K562 (cell line): ENCODE measurements around the gene DPY19L3. TPM values are rescaled to one million over a fixed set of nuclear protein-coding genes. Genes with fewer than 3 reads are reported as not detected.

ENCODE experiments used
- ATAC-seq: fragments of 200-7000 bp; cut with Tn5 transposase; 3 replicates; pipeline ENCODE4 v1.9.1; 2020; ENCODE audit warnings: moderate library complexity
- BruUV-seq: library from RNA; stranded (reverse); fragments of 400-500 nt; replicated peaks from 2 replicates; lab custom pipeline; 2021; lab: Mats Ljungman, UMichigan
- CTCF ChIA-PET: fragments of 300-600 bp; formaldehyde crosslinking; extraction: SDS; loops from one replicate; lab custom pipeline; 2021; ENCODE audit warnings: low intra/inter-chr PET ratio; lab: Yijun Ruan, JAX
- POLR2A ChIA-PET: fragments of 300-600, 350-650 bp; sonication (Branson Sonifier 250); formaldehyde crosslinking; extraction: SDS; loops from one replicate; lab custom pipeline; 2021; ENCODE audit warnings: antibody characterized with exemption, inconsistent platforms; lab: Yijun Ruan, JAX
- DNase-seq, 4 experiments: peaks; one replicate each; pipeline versions ENCODE4 v3.0.0 to v3.0.0-alpha.2; 2011 to 2018; ENCODE audit warnings: low spot score in 3 of 4, mixed read lengths in 3 of 4; ENCODE audit errors: extremely low read depth in 1 of 4
- FAIRE-seq: peaks from 2 replicates; lab custom pipeline; 2011; peaks lifted over from hg19 to GRCh38; lab: Jason Lieb, UNC
- H2AFZ ChIP-seq: 2 replicates; pipeline ENCODE4 v1.6.0; 2011; ENCODE audit warnings: low read depth, low read length, control low read depth, inconsistent platforms
- H3K27ac ChIP-seq: fragments of 200-600 bp; 3 replicates; pipeline ENCODE4 v1.8.0; 2011; ENCODE audit warnings: low read depth, mild to moderate bottlenecking, control low read depth, inconsistent platforms, low read length, moderate library complexity, mixed read lengths; ENCODE audit errors: extremely low read depth
- H3K27me3 ChIP-seq, 2 experiments: fragments of 300-600 bp in 1 of 2; 2 replicates in 1 of 2; 3 replicates in 1 of 2; pipeline versions ENCODE4 v1.6.0 to v1.8.0; 2011; ENCODE audit warnings: inconsistent platforms in 2 of 2, low read length in 2 of 2, mild to moderate bottlenecking in 1 of 2, mixed read lengths in 1 of 2, moderate library complexity in 1 of 2; ENCODE audit not compliant: control insufficient read depth in 2 of 2, insufficient read depth in 2 of 2
- H3K36me3 ChIP-seq: fragments of 300-600 bp; 3 replicates; pipeline ENCODE4 v1.8.0; 2011; ENCODE audit warnings: mild to moderate bottlenecking, low read length, inconsistent platforms; ENCODE audit not compliant: control insufficient read depth, insufficient read depth
- H3K4me1 ChIP-seq, 2 experiments: fragments of 200-600 bp in 1 of 2; replicated peaks in 1 of 2; 2 replicates in 1 of 2; 3 replicates in 1 of 2; pipeline versions ENCODE4 v1.5.1 to v1.8.0; 2011; ENCODE audit warnings: inconsistent platforms in 2 of 2, low read length in 2 of 2, mild to moderate bottlenecking in 1 of 2, mixed read lengths in 1 of 2, moderate library complexity in 1 of 2; ENCODE audit not compliant: control insufficient read depth in 2 of 2, insufficient read depth in 2 of 2
- H3K4me2 ChIP-seq: 2 replicates; pipeline ENCODE4 v1.6.1; 2011; ENCODE audit warnings: low read length, control low read depth, inconsistent platforms, mixed read lengths; ENCODE audit not compliant: insufficient read depth
- H3K4me3 ChIP-seq: fragments of 200-600 bp; sonication (generic), shearing (Covaris generic); 2 replicates; pipeline ENCODE4 v1.5.1; 2016; ENCODE audit warnings: control low read depth, inconsistent platforms
- H3K79me2 ChIP-seq: fragments of 200-600 bp; 3 replicates; pipeline ENCODE4 v1.8.0; 2011; ENCODE audit warnings: low read length, inconsistent platforms; ENCODE audit not compliant: control insufficient read depth, insufficient read depth
- H3K9ac ChIP-seq, 2 experiments: 2 replicates each; pipeline versions ENCODE4 v1.6.0 to v1.6.1; 2011; ENCODE audit warnings: low read depth in 2 of 2, low read length in 2 of 2, control low read depth in 1 of 2, inconsistent platforms in 1 of 2, mild to moderate bottlenecking in 1 of 2, mixed read lengths in 1 of 2; ENCODE audit not compliant: insufficient read depth in 1 of 2
- H3K9me1 ChIP-seq: one replicate; pipeline ENCODE4 v1.6.0; 2011; ENCODE audit warnings: inconsistent platforms, mild to moderate bottlenecking, low read length, moderate library complexity; ENCODE audit not compliant: control insufficient read depth, insufficient read depth
- H3K9me3 ChIP-seq: replicated peaks from 2 replicates; pipeline ENCODE4 v1.5.1; 2011; ENCODE audit warnings: low read depth, low read length, inconsistent platforms; ENCODE audit not compliant: control insufficient read depth, insufficient read depth
- H4K20me1 ChIP-seq: replicated peaks from 2 replicates; pipeline ENCODE4 v1.6.1; 2011; ENCODE audit warnings: low read length, inconsistent platforms, mixed read lengths; ENCODE audit not compliant: control insufficient read depth, insufficient read depth
- DLX4 ChIP-seq: fragments of 250-450 bp; sonication (Bioruptor Pico); IDR thresholded peaks from 2 replicates; pipeline ENCODE4 v1.6.1; 2021; ENCODE audit warnings: mild to moderate bottlenecking
- ELK3 ChIP-seq: fragments of 450-650 bp; formaldehyde crosslinking; IDR thresholded peaks from 2 replicates; pipeline ENCODE4 v1.4.0; 2020; ENCODE audit warnings: mild to moderate bottlenecking
- GABPB1 ChIP-seq: sonication (generic); formaldehyde crosslinking; IDR thresholded peaks from 2 replicates; pipeline ENCODE4 v1.8.0; 2022; ENCODE audit warnings: mild to moderate bottlenecking, missing genetic modification reagents
- HDGF ChIP-seq: fragments of 450-650 bp; IDR thresholded peaks from 2 replicates; pipeline ENCODE4 v1.6.1; 2016
- HES1 ChIP-seq: fragments of 450-650 bp; IDR thresholded peaks from 2 replicates; pipeline ENCODE4 v1.6.1; 2016; ENCODE audit warnings: low read depth, mild to moderate bottlenecking, moderate library complexity
- ID3 ChIP-seq, 2 experiments: fragments of 250-450 bp in 1 of 2; fragments of 450-650 bp in 1 of 2; sonication (Bioruptor Pico) in 1 of 2; IDR thresholded peaks; 2 replicates each; pipeline versions ENCODE4 v1.6.1 to v1.8.0; 2016 to 2021; ENCODE audit warnings: mild to moderate bottlenecking in 2 of 2, moderate library complexity in 2 of 2, missing compliant biosample characterization in 1 of 2, missing genetic modification characterization in 1 of 2
- POLR3A ChIP-seq: IDR thresholded peaks from 2 replicates; pipeline ENCODE4 v1.6.1; 2011; ENCODE audit warnings: borderline replicate concordance, mild to moderate bottlenecking, moderate library complexity; ENCODE audit not compliant: insufficient read length, insufficient read depth; ENCODE audit errors: extremely low read depth
- ZBTB12 ChIP-seq: fragments of 250-450 bp; sonication (Bioruptor Pico); IDR thresholded peaks from 2 replicates; pipeline ENCODE4 v1.4.0; 2020
- ZNF584 ChIP-seq: fragments of 200-800 bp; sonication (Bioruptor generic); IDR thresholded peaks from 2 replicates; pipeline ENCODE4 v1.6.1; 2016; ENCODE audit warnings: low read depth, mild to moderate bottlenecking, missing genetic modification characterization, missing compliant biosample characterization
- ZNF717 ChIP-seq: fragments of 250-450 bp; sonication (Bioruptor Pico); IDR thresholded peaks from 2 replicates; pipeline ENCODE4 v1.5.0; 2021
- ZNF76 ChIP-seq: fragments of 250-450 bp; sonication (Bioruptor Pico); IDR thresholded peaks from 2 replicates; pipeline ENCODE4 v1.4.0; 2020; ENCODE audit warnings: mild to moderate bottlenecking, moderate library complexity, borderline replicate concordance
- WGBS: fragments of 100-300 bp; shearing (Covaris generic); methylation state at CpG from one replicate; pipeline ENCODE4 v1.1.6; 2016; ENCODE audit warnings: low coverage, mixed read lengths; ENCODE audit not compliant: insufficient coverage; ENCODE audit errors: missing lambda C conversion rate; 5-methylcytosine and 5-hydroxymethylcytosine counted together
- in situ Hi-C: fragments of 300-500 bp; cut with MboI; formaldehyde crosslinking; loops from 4 replicates; pipeline ENCODE4 v1.15.0; 2018; ENCODE audit warnings: inconsistent platforms, mixed read lengths
- intact Hi-C: fragments of 100-400 bp; cut with micrococcal nuclease; formaldehyde crosslinking; loops from 2 replicates; pipeline ENCODE4 v1.14.2; 2022
- polyA plus RNA-seq, 8 experiments: library from polyadenylated mRNA; depleted of rRNA in 4 of 8; stranded (reverse) in 5 of 8; unstranded in 3 of 8; fragments of >200 nt; fragmentation: Nextera tagmentation in 2 of 8; fragmentation: Illumina TruSeq in 1 of 8; extraction: Ambion mirVana in 2 of 8; extraction: Trizol in 1 of 8; gene quantifications; 2 replicates each; pipeline versions ENCODE4 v1.2.1 to v1.2.3, GENCODE V29; 2011 to 2014; ENCODE audit warnings: inconsistent platforms in 1 of 8, missing spikeins in 1 of 8
- total RNA-seq, 7 experiments: library from RNA; depleted of rRNA in 6 of 7; stranded (reverse); fragments of >200 nt in 6 of 7; fragmentation: Illumina TruSeq in 2 of 7; extraction: Trizol in 2 of 7; gene quantifications; 2 replicates each; pipeline versions ENCODE4 v1.2.1 to v1.2.3, GENCODE V29; 2011 to 2021; ENCODE audit warnings: low replicate concordance in 1 of 7

DPY19L3 gene
- total and polyA plus RNA-seq, 9 of the 15 experiments (the other 6 are each of a cell fraction or from before 2014, with no cell fraction given) = 4.7 to 39.2 (median 22.0) TPM

GRCh38 chr19:32457571-32458158 is 52.1 kb downstream of the DPY19L3 start:
- Histone ChIP-seq H3K79me2 (no peaks in the 10 kb centered on the region), H3K9ac (no peak overlapping the region), H3K9me1 (no peaks in the 10 kb centered on the region), H3K4me1 (no peaks in the 10 kb centered on the region), H3K27me3 (no peaks in the 10 kb centered on the region)
- ATAC-seq (no peak), FAIRE-seq (no peak)
- POLR2A ChIA-PET = no interaction called here
- no TSS peak for BruUV-seq
- TF ChIP-seq ZNF717 (CRISPR knock-in tag) (no peak), GABPB1 (CRISPR knock-in tag) (no peak), DLX4 (CRISPR knock-in tag) (no peak), HDGF (no peak), HES1 (no peak), ZNF76 (CRISPR knock-in tag) (no peak), ZNF584 (CRISPR knock-in tag) (no peak), ID3 (CRISPR knock-in tag; IDR thresholded peaks at IDR 0.05) (no peak), ID3 (tag; IDR thresholded peaks at IDR 0.05) (no peak), ELK3 (CRISPR knock-in tag) (no peak), POLR3A (no peak), ZBTB12 (no peak)
- TF ChIP-seq, all 486 proteins: peak for 0
- Histone ChIP-seq H3K36me3 (peaks cover 63% of the 10 kb centered on the region; the same call in 1 of the 3 replicates), H2AFZ (no peak overlapping the region), H3K4me3 (no peak overlapping the region), H4K20me1 (no peaks in the 10 kb centered on the region), H3K27ac (no peak overlapping the region), H3K9me3 (no peaks in the 10 kb centered on the region), H3K4me2 (no peak overlapping the region)
- intact Hi-C loops = no loop called here
- in situ Hi-C loops = no loop called here
- no peak for DNase-seq
- 81% methylated on average over 5 of the region's 5 CpGs for WGBS
- CTCF ChIA-PET = no interaction called here
